Fibroblast of the aortic adventitia (primary cell): ENCODE results near the gene M1AP. TPM values are rescaled to one million over a fixed set of nuclear protein-coding genes. Genes with fewer than 3 reads are reported as not detected.
"Not testable (repeated sequence)": the region's sequence is repeated elsewhere in the genome, so short reads cannot be mapped to it uniquely, and the experiment has no call there.

ENCODE experiments used
- DNase-seq: peaks from one replicate; pipeline ENCODE4 v3.0.0-alpha.2; 2010; ENCODE audit warnings: low read depth
- H3K4me3 ChIP-seq: 2 replicates; pipeline ENCODE4 v1.5.1; 2011; ENCODE audit warnings: low read depth, mild to moderate bottlenecking, control low read depth, low read length, moderate library complexity
- total RNA-seq: library from RNA; depleted of rRNA; stranded (reverse); fragments of >200 nt; gene quantifications from 2 replicates; pipeline ENCODE4 v1.2.3, GENCODE V29; 2012; ENCODE audit warnings: low replicate concordance
- TF ChIP-seq, protein P1 (sequence below): IDR thresholded peaks from 2 replicates; pipeline ENCODE4 v1.5.1; 2011; ENCODE audit warnings: mild to moderate bottlenecking, low read length, control low read depth, inconsistent platforms; ENCODE audit not compliant: insufficient read depth

Gene M1AP
- total RNA-seq, 1 donor, result not detected

DNA sequence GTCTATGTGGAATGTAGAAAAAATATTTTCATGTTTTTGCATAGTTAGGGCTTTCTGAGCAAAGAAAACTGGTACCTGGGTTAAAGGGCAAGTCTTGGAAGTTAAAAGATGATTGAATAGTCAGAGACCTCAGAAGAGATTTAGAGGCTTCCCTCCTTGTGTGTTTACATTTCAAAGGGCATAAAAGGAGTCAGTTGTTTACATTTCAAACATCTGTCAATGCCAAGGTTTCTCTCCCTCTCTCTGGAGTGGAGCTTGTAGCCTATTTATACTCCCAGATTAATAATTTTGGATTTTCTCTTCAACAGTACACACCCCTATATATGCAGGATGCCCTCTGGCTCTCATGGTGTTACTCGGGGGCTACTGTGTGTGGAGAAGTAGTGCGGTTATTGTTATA is 8.6 kb downstream of the M1AP start:
- H3K4me3 ChIP-seq, result no peak overlapping the region
- TF ChIP-seq, protein P1, sequence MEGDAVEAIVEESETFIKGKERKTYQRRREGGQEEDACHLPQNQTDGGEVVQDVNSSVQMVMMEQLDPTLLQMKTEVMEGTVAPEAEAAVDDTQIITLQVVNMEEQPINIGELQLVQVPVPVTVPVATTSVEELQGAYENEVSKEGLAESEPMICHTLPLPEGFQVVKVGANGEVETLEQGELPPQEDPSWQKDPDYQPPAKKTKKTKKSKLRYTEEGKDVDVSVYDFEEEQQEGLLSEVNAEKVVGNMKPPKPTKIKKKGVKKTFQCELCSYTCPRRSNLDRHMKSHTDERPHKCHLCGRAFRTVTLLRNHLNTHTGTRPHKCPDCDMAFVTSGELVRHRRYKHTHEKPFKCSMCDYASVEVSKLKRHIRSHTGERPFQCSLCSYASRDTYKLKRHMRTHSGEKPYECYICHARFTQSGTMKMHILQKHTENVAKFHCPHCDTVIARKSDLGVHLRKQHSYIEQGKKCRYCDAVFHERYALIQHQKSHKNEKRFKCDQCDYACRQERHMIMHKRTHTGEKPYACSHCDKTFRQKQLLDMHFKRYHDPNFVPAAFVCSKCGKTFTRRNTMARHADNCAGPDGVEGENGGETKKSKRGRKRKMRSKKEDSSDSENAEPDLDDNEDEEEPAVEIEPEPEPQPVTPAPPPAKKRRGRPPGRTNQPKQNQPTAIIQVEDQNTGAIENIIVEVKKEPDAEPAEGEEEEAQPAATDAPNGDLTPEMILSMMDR, result no peak
- DNase-seq, result no peak

DNA sequence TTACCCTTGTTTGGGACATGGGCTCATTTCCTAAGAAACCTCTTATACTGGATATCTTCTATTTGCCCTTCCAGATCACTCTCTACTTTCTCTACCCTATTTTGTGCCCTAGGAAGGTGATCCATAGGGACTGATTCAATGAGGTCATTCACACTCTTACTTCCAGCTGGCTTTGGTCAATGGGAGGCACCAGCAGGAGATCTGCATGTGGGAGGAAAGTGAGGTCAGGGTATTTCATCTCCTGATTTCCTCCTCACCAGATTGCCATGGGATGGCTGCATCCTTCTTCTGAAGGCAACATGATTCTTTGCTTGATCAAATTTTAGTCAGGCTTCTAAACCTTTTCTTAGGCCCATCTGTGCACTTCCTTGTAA is 15.2 kb downstream of the M1AP start:
- TF ChIP-seq, protein P1, result no peak
- H3K4me3 ChIP-seq, result no peak overlapping the region
- DNase-seq, result no peak

DNA sequence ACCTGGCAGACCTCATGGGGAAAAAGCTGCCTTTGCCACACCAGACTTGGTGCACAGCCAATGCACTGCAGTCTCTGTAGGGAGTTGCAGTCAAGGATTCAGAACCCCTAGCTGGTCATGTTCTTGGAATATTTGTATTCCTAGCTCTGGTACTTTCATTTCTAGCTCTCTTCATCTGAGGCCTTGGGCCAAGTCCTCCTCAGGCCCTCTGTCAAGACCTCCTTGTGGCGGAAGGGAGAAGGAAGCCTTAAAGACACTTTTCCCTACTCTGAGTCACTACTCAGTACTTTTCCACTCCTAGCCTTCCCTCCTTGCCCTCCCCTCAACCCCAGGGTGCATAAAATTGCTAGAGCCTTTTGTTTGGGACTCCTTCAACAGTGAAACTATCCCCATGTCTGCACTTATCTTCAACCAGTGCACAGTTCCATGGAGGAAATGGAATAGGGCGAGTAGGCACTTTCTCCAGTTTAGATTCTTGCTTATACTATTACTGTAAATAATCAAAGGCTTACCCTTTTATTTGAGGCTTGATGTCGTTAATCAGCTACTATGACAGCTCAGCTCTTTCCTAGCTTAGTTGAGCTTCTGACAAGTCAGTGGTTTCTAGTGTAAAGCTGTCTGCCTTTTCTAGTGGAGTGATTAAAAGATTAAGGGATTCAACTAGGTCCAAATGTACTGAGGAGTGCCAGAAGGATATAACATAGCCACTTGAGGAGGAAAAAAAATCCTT is 15.8 kb downstream of the M1AP start:
- H3K4me3 ChIP-seq, result no peak overlapping the region
- peak; percentile 12 for DNase-seq

DNA sequence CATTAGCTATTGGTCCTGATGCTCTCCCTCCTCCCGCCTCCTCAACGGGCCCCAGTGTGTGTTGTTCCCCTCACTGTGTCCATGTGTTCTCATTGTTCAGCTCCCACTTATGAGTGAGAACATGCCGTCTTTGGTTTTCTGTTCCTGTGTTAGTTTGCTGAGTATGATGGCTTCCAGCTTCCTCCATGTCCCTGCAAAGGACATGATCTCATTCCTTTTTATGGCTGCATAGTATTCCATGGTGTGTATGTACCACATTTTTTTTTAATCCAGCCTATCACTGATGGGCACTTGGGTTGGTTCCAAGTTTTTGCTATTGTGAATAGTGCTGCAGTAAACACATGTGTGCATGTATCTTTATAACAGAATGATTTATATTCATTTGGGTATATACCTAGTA is 17.7 kb downstream of the M1AP start:
- not testable (repeated sequence) for H3K4me3 ChIP-seq, DNase-seq

More for the DNA sequence above, 15.8 kb downstream of the M1AP start:
- TF ChIP-seq, protein P1, result peak; percentile 3

DNA sequence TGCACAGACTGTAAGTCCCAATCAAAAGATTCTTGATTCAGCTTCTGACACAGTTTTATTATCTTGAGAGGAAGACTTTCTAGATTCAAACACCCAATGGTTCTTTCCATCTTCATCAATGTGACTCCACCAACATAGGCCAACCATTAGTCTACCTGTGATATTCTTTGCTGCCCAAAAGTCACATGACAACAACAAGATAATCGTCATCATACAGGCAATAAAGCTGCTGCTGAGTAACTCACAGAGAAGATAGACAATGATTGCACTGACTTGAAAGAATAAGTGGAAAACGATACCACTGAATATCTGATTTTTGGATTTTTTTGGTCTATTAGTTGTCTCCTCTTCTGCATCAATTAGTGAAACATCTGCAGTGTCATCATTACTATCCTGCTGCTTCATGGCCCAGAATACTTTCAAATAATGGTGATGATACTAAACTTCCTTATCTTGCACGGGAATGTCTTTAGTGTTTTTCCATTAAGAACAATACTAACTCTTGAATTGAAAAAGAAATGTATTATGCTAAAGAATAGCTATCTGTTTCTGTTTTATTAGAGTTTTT is 19.5 kb downstream of the M1AP start:
- DNase-seq, result no peak
- TF ChIP-seq, protein P1, result no peak
- no peak overlapping the region for H3K4me3 ChIP-seq

DNA sequence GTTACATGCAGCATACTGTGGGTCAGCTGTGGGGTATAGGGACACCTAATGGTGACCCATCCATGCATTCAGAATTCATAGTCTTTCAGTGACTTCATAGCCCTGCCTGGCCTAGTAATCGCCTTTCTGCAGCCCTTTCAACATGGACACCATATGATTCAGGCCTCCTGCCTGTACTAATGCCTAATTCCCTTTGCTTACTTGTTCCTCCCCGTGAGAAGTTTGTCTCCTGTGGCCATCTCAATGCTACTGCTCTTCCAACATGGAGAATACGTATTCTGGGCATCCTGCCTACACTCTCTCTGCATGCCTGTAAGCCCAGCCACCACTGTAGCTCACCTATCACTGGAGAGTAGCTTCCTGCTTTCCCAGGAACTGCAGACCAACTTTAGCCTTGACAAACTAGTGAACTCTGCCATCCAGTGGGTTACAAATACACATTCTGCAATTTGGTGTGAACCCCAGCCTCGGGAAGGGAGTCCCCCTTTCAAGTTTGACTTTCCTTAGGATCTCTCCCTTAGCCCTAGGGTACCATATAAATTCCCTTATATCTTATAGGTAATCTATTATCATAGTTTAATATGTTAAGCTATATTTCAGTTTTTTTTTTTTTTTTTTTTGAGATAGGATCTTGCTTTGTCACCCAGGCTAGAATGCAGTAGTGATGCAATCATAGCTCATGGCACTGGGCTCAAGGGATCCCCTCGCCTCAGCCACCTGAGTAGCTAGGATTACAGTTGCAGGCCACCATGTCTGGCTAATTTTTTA is 22.3 kb downstream of the M1AP start:
- no peak for DNase-seq

More for the DNA sequence above, 22.3 kb downstream of the M1AP start:
- no peak overlapping the region for H3K4me3 ChIP-seq
- TF ChIP-seq, protein P1, result no peak
